Left hindlimb (tissue), 1 donor: ENCODE data around the gene ABCB1.
"Not testable (repeated sequence)": the region's sequence is repeated elsewhere in the genome, so short reads cannot be mapped to it uniquely, and the experiment has no call there.

Experiments used
- DNase-seq: peaks from one replicate; pipeline ENCODE4 v3.0.0-alpha.2; 2018

The ABCB1 gene

GRCh38 chr7:87574630-87575029 is 26.1 kb downstream of the ABCB1 start:
- no peak for DNase-seq

- not testable (repeated sequence) for DNase-seq
Observed at GRCh38 chr7:87572513-87572912, 28.2 kb downstream of the ABCB1 start.

GRCh38 chr7:87570178-87570577 is 30.5 kb downstream of the ABCB1 start:
- no peak for DNase-seq

- DNase-seq: no peak
Observed at GRCh38 chr7:87567052-87567451, 33.6 kb downstream of the ABCB1 start.

- DNase-seq: no peak
Observed at GRCh38 chr7:87566311-87566900, 34.3 kb downstream of the ABCB1 start.

- DNase-seq: no peak
Observed at GRCh38 chr7:87565877-87566276, 34.8 kb downstream of the ABCB1 start.

- no peak for DNase-seq
Observed at GRCh38 chr7:87564296-87564963, 36.3 kb downstream of the ABCB1 start.

GRCh38 chr7:87561702-87562101 is 39.0 kb downstream of the ABCB1 start:
- DNase-seq: no peak

- no peak for DNase-seq
Observed at GRCh38 chr7:87561102-87561501, 39.6 kb downstream of the ABCB1 start.

- no peak for DNase-seq
Observed at GRCh38 chr7:87552351-87552900, 48.3 kb downstream of the ABCB1 start.

GRCh38 chr7:87548123-87548919 is 52.4 kb downstream of the ABCB1 start:
- DNase-seq: no peak

- DNase-seq: no peak
Observed at GRCh38 chr7:87545760-87546159, 54.9 kb downstream of the ABCB1 start.

- no peak for DNase-seq
Observed at GRCh38 chr7:87543623-87544022, 57.1 kb downstream of the ABCB1 start.

GRCh38 chr7:87541648-87542047 is 59.0 kb downstream of the ABCB1 start:
- no peak for DNase-seq

GRCh38 chr7:87538052-87538451 is 62.6 kb downstream of the ABCB1 start:
- DNase-seq: no peak

GRCh38 chr7:87534072-87534471 is 66.6 kb downstream of the ABCB1 start:
- no peak for DNase-seq

- DNase-seq: no peak
Observed at GRCh38 chr7:87530126-87530525, 70.6 kb downstream of the ABCB1 start.

- no peak for DNase-seq
Observed at GRCh38 chr7:87528730-87529129, 72.0 kb downstream of the ABCB1 start.

GRCh38 chr7:87518735-87519134 is 81.9 kb downstream of the ABCB1 start:
- no peak for DNase-seq

GRCh38 chr7:87517891-87518290 is 82.8 kb downstream of the ABCB1 start:
- DNase-seq: no peak

GRCh38 chr7:87517136-87517815 is 83.4 kb downstream of the ABCB1 start:
- DNase-seq: no peak

- DNase-seq: no peak
Observed at GRCh38 chr7:87513735-87514335, 86.8 kb downstream of the ABCB1 start.

- no peak for DNase-seq
Observed at GRCh38 chr7:87512906-87513305, 87.8 kb downstream of the ABCB1 start.
